ENCODE data around the gene NFYA. TPM values are rescaled to one million over a fixed set of nuclear protein-coding genes. Genes with fewer than 3 reads are reported as not detected.

The NFYA gene
- total and polyA plus RNA-seq, 2 of the 4 experiments (the other 2 are of a cell fraction), result 10.9 to 28.5 TPM

DNA sequence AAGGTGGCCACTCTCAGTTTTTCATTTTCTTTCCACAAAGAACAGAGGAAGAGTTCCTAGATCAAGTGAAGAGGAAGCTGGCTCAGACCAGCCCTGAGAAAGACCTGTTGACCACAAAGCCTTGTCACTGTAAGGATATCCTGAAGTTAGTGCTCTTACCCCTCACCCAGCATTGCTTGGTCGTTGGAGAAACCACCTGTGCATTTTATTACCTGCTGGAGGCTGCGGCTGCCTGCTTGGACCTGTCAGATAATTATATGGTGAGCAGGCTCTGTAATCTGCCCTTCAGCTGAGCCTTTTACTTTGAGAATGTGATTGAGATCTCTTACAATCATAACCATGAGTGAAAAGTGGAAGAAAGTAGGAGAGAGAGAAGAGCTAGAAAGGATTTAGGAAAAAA is 59.5 kb downstream of the NFYA start:
- ATAC-seq (ENCODE audit: low read depth), result no peak
- Histone ChIP-seq H2AK5ac (ENCODE audit: low read depth, low read length) (no peak overlapping the region), H3K27ac (ENCODE audit: insufficient read depth, low read length) (no peak overlapping the region), H3K14ac (replicated peaks; ENCODE audit: low read depth, low read length) (no peak overlapping the region), H2AFZ (replicated peaks; ENCODE audit: low read length, poor library complexity) (no peak overlapping the region), H4K20me1 (ENCODE audit: insufficient read depth, low read length) (no peaks in the 10 kb centered on the region), H3K79me1 (ENCODE audit: low read depth in 1 of 2, low read length in 2 of 2) (no peaks in the 10 kb centered on the region), H3K4me1 (ENCODE audit: control insufficient read depth, insufficient read depth, low read length) (no peaks in the 10 kb centered on the region), H3K23ac (ENCODE audit: low read depth, low read length) (no peak overlapping the region), H2AK9ac (replicated peaks; ENCODE audit: low read depth, low read length, poor library complexity) (no peak overlapping the region), H3K4ac (ENCODE audit: low read depth, low read length) (no peak overlapping the region), H2BK5ac (ENCODE audit: low read depth, low read length, poor library complexity, severe bottlenecking) (no peak overlapping the region), H3K4me3 (ENCODE audit: insufficient read depth, low read depth, low read length) (no peak overlapping the region), H4K91ac (ENCODE audit: insufficient read depth, low read depth, low read length) (no peak overlapping the region), H2BK15ac (ENCODE audit: low read depth, low read length) (no peak overlapping the region), H3K56ac (ENCODE audit: extremely low read depth, insufficient read depth, low read length) (no peak overlapping the region), H3K4me2 (ENCODE audit: low read depth, low read length) (no peak overlapping the region), H2BK20ac (ENCODE audit: low read depth, low read length) (no peak overlapping the region), H4K5ac (ENCODE audit: low read depth, low read length) (no peak overlapping the region), H3K27me3 (ENCODE audit: control insufficient read depth, insufficient read depth, low read length) (no peaks in the 10 kb centered on the region), H3K9me3 (ENCODE audit: control insufficient read depth, insufficient read depth, low read length) (no peaks in the 10 kb centered on the region), H3K18ac (ENCODE audit: low read depth, low read length) (no peak overlapping the region), H2BK120ac (ENCODE audit: low read depth, low read length) (no peak overlapping the region), H4K8ac (ENCODE audit: low read depth in 2 of 2, low read length in 2 of 2) (no peak overlapping the region), H3K9me1 (ENCODE audit: insufficient read depth, low read length) (no peaks in the 10 kb centered on the region), H3K36me3 (ENCODE audit: control insufficient read depth, insufficient read depth, low read length) (no peaks in the 10 kb centered on the region), H3K9ac (ENCODE audit: low read depth, low read length) (no peak overlapping the region)
- DNase-seq, result no peak
- CTCF ChIA-PET, result no interaction called here
- no TSS peak for BruUV-seq (replicated peaks)
- POLR2A ChIA-PET (ENCODE audit: unreplicated experiment), result no interaction called here
- no CpG with 5 or more reads among the region's 2 CpGs for WGBS, 2 experiments (ENCODE audit: extremely low coverage in 2 of 2, insufficient read length in 1 of 2)
- in situ Hi-C loops (cut with MboI; ENCODE audit: low sequenced_read_pairs), result no loop called here
- dilution Hi-C loops (cut with HindIII; ENCODE audit: low sequenced_read_pairs, unreplicated experiment), result no loop called here
- intact Hi-C loops (cut with micrococcal nuclease), result no loop called here
- TF ChIP-seq CHD1 (IDR thresholded peaks at IDR 0.05; ENCODE audit: low read depth, low read length), result no peak

All from IMR-90 (cell line).